Stimulated activated naive CD4-positive, alpha-beta T cell treated with Interleukin-2 at 50 U/mL for 16 hours (primary cell): ENCODE data around the gene UCKL1.
"Not testable (repeated sequence)": the region's sequence is repeated elsewhere in the genome, so short reads cannot be mapped to it uniquely, and the experiment has no call there.

Experiments used
- DNase-seq: peaks from one replicate; lab custom pipeline; 2025; lab: John Stamatoyannopoulos, UW

The UCKL1 gene

DNA sequence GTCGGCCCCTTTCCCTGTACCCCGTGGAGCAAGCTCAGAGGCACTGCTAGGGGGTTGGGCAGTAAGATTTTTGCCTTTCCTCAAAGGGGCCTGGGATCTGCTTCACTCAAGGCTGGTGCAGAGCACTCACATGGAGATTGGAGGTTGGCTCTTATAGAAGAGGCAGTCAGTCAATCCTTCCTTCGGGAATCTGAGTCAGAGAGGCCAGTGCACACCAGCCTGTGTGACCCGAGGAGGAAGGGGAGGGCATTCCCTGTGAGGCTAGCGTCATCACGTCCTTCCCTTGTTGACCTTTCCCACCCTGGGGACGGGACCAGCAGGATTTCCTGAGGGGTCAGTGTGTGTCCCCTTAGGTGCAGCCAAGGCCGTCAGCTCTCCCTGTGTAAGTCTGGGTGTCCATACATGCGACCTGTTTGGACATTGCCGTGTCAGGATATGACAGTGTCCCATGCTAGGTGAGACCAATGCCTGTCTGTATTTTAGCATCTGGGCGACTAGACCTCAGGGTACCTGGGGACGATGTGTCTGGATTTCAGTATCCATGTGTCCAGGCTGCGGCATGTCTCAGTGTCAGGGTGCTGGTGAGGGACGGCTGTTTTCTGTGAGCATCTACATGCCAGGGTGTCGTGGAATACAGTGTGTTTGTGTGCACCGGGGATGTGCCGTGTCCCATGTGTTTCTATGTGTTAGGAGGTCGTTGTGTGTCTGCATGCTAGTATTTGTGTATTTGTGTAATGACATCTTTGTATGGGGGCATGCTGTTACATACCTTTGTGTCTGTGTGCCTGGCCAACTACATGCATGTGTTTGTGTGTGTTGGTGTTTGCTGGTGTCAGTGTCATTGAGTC, 16.3 kb upstream of the UCKL1 start:
- DNase-seq = no peak

DNA sequence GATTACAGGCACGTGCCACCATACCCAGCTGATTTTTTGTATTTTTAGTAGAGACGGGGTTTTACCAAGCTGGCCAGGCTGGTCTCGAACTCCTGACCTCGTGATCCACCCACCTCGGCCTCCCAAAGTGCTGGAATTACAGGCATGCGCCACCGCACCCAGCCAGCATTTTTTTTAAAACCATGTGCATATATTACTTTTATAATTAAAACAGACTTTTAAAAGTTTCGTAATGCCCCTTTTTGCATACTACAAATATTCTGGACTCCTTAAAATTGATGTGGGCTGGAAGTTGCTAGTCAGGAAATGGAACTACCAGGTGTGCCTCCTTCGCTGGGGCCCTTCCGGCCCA, 15.7 kb upstream of the UCKL1 start:
- DNase-seq = not testable (repeated sequence)

DNA sequence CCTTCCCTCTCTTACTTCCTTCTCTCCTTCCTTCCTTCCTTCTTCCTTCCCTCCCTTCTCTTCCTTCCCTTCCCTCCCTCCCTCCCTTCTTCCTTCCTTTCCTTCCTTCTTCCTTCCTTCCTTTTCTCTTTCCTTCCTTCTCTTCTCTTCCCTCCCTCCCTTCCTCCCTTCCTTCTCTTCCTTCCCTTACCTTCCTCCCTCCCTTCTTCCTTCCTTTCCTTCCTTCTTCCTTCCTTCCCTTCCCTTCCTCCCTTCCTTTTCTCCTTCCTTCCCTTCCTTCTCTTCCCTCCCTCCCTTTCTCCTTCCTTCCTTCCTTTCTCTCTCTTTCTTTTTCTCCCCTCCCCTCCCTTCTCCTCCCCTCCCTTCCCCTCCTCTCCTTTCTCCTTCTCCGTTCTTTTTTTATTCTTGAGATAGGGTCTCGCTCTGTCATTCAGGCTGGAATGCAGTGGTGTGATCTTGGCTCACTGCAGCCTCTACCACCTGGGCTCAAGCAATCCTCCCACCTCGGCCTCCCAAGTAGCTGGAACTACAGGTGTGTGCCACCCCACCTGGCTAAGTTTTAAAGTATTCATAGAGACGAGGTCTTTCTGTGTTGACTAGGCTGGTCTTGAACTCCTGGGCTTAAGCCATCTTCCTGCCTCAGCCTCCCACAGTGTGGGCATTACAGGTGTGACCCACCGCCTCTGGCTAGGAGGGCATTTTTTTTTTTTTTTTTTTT, 14.7 kb upstream of the UCKL1 start:
- DNase-seq = no peak

DNA sequence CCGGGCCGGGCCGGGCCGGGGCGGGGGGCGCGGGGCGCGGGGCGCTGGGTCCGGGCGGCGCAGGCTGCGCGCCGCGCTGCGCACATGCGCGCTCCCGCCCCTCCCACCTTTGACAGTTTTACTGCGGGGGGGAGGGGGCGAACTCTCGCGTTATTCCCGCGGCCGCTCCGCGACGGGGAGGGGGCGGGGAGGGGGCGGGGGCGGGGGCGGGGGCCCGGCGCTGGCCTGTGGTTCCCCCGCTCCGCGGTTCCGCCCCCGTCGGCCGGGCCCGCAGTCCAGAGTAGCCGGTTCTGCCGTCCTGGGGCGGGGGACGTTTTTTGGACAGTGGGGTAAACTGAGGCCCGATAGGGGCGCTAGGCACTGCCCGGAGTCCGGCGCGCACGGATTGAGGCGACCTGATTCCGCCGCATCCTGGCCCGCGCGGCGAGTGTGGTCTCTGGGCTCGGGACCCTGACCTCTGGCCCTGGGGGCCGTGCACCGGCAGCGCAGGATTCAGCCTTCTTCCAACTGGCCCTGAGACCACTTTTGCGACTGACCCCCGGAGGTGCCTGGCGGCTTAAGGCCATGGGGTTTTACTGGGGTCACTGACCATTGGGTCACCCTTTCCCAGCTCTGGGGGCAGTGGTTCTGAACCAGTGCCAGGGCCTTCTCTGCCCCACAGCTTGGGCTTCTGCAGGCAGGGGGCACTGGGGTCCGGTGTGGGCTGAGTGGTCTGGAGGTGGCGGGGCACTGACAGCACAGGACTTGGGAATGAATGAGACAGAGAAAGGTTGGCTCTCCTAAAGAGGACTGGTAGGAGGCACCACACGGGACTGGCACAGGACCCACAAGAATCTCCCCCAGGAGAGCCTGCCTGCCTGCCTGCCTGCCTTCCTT, 13.9 kb upstream of the UCKL1 start, which contains the start of gene ZNF512B:
ZNF512B (minus strand) TSS at position 93 of the 876 bp plus-strand sequence. CDS start 1,980 bp downstream, outside the sequence.
- DNase-seq = peak; percentile 58

DNA sequence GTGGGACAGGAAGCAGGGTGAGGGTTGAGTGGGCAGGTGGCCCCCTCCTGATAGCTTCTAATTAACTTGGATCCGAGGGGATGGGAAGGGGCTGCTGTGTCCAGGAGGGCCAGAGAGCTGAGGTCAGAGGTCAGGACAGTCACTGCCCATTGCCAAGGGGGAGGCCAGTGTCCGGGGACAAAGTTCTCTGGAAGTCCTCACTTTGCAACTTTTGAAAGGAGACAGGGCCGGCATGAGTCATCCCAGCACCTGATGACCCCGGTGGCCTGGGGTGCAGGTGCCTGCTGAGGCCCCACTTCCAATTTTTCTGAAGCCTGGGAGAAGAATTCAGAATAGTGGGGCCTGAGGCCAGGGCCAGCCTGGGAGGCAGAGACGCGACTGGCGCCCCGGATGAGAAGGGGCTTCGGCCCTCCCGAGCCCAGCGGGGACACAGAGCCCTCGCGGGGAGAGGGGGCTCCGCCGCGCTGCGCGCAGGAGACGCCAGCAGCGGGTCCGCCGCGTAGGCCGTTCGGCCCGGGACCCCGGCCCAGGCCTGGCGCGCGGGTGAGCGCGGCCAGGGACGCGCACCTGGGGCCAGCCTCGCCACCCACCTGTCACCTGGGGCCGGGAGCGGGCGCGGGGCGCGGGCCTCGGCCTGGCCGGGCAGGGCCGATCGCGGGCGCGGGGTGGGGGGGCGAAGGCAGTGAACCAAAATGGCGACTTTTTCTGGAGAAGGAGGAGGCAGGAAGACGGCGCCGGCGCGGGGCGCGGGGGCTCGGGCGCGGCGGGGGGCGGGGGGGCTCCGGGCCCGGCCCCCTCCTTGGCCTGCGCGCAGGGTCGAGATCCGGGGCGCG, 12.9 kb upstream of the UCKL1 start:
- DNase-seq = peak; percentile 24

DNA sequence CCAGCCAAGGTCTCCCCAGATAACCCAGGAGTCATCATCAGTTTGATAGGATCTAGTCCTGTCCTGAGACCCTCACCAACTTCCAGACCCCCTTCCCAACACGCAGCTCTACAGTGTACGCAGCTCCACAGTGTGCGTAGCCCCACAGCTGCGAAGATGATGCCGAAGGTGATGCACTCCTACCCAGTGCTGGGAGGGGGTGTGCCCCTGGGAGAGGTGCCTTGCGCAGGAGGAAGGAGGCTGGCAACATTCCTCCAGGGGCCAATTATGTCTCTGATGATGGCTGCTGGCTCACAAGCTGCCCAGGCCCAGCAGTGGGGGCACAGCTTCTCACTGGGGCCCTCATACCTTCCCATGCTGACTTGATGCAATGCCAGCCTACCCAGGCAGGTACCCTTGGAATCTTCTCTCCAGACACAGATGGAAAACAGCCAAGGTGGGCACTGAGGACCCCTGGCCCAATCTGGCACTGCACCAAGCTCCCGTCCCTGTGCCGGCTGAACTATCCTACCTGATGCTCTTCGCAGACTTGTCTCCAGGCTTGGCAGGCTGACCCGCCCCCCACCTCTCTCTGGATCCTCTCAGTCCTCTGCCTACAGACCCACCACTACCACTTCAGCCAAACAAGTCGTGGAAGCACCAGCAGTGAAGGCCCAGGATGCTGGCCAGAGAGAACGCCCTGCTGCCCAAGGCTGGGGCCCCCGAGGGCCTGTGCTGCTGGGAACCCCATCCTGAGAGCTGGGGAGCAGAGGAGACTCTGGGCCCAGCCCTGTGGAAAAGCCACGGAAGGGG, 12.1 kb upstream of the UCKL1 start:
- DNase-seq = no peak

DNA sequence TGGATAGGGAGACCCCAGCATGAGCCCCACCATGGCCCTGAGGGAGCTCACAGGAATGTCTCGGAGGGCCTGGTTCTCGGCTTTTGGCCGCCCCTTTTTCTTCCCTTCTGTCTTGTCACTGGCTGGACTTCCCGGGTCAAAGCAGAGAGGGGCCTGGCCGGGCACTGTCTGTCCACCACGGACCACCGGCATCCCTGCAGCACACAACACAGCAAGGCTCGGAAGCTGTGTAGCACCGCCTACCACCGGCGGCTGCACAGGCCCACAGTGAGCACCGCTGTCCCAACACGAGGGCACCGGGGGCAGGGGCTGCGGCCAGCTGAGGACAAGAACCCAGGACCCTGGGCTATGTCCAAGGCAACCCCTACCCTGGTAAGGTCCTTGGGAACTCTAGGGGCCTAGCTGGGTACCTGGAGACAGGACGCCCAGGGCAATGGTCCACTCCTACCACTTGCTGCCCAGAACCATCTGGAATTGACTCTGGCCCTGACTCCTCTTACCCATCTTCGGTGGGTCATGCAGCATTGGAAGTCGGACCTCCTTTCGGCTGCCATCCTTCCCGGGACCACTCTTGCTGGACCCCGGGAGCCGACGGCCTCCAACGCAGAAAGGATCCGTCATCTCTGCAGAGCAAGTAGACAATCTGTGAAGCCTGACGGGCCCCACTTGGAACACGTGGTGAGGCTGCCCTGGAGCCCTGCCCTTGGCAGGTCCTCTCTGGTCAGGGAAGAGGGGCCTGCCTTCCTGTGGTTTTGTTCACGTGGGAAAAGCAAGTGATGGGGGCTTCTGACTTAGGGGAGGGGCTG, 11.3 kb upstream of the UCKL1 start:
- no peak for DNase-seq

DNA sequence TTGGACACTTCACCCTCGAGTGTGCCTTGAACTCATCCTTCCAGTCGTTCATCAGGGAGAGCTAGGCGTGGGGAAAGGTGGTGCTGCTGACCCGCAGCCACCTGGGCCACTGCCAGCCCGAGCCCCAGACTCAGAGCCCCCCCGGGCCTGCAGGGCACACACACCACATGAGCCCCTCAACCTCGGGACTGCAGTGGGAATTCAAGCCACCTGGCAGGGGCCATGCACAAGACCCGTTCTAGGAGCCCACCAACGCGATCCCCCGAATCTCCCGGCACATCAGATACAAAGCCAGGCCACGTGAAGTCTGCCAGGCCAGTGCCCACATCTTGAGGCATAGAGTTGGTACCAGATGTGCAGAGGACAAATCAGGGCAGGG, 10.7 kb upstream of the UCKL1 start:
- DNase-seq = no peak

DNA sequence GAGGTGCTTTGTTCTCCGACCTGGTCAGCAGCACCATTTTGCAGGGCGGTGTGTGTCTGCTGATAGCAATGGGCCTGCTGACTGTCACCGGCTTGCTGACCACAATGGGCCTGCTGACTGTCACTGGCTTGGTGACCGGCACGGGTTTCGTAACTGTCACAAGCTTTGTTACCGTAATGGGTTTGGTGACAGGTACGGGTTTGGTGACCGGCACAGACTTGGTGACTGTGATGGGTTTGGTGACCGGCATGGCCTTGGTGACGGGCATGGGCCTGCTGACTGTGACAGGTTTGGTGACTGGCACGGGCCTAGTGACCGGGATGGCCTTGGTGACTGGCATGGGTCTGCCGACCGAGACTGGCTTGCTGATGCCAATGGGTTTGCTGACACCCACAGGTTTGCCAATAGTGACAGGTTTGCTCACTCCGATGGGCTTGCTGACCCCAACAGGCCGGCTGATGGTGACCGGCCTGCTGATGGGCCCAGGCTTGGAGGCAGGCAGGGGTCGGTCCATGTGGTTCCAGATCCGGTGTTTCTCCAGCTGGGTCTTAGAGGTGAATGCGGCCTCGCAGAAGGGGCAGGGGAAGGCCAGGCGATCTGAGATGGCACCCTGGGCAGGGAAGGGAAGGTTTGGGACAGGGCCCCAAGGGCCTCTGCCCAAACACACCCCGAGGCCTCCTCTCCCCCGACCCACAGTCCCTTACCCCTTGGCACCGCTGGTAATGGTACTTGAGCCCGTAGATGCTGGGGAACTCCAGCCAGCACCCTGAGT, 10.1 kb upstream of the UCKL1 start:
- DNase-seq = no peak

DNA sequence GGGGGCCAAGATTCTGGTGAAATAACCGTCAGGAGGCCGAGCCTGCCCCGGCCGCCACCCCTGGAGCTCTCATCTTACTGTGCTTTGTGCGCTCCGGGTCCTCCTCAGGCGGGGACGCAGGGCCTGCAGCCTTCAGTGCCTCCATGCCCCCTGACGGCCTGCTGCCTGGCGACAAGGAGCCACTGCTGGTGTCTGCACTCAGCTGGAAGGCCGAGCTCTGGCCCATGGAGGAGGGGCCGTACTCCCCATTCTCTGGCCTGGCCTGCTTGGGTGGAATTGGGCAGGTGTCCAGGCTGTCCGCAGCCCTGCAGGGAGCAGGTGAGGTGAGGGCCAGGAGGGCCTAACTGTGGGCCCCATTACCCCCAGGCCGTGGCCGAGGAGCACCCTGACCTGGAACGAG, 8.2 kb upstream of the UCKL1 start:
- DNase-seq = no peak

DNA sequence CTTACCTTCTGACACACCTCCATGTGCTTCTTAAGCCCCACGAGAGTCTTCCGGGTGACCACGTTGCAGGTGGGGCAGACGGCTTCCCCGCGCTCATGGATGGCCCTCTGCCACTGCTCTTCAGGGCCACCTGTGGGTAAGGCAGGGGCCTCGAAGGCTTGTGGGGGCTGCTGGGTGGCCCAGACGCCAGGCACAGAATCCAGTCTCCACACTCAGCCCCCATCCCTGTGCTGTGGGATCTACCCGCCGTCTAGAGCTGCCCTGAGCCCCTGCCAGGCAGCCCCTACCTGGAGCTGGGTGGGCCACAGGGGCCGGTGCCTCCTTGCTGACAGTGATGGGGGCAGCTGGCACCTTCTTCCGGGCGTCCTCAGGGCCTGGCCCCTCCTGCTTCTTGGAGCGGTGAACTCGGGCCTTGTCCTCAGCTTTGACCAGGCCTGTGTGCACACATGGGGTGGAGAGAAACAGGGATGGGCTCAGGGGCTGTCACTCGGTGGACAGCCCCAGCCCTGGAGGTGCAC, 7.6 kb upstream of the UCKL1 start:
- no peak for DNase-seq

DNA sequence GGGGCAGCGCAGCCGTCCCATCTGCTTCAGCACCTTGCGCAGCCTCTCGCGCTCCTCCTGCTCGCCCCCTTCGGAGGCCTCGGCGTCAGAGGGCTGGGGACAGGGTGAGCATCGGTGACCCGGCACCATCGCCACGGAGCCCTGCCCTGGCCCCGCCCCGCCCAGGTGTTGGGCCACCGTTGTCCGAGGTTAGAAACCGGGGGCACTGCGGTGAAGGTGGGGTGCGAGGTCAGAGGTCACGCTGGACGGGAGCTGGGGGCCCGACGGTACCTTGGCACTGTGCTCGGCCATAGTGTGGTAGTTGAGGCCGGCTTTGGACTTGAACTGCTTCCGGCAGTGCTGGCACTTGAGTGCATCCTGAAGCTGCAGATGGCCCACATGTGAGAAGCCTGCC, 7.1 kb upstream of the UCKL1 start:
- no peak for DNase-seq

DNA sequence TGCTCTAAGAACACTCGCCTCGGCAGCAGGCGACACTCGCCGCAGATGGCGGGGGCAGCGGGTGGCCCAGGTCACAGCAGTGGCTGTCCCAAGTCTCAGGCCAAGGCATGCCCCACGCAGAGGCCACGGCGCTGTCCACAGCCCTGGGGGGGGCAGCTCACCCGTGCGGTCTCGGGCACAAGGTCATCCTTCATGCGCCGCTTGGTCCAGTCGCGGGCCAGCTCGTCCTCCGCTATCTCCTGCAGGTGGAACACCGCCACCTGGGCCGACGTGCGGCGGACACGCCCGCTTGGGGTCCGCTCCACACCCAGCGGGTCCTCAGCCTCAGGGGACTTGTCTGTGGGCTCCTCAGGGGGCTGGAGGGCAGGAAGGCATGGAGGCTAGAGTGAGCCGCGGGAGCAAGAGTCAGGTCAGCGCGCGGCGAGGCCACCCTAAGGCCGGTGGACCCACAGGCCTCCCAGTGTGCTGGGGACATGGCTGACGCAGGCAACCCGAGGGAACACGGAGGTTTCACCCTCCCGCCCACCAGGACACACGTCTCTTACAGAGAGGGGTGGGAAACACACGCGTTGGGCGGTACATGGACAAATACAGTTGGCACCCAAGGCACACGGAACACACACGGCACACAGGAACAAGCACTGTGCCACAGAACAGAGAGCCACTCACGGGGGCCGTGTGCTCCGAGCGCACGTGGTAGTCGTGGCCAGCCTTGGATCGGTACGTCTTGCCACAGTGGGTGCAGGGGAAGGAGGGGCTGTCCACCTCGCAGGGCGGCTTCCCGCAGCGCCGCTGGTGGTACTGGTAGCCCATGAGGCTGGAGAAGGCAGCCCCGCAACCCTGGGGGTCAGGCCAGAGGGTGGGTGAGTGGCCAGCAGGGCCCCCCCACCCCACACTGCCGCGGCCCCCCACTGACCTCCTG, 6.5 kb upstream of the UCKL1 start:
- DNase-seq = no peak

DNA sequence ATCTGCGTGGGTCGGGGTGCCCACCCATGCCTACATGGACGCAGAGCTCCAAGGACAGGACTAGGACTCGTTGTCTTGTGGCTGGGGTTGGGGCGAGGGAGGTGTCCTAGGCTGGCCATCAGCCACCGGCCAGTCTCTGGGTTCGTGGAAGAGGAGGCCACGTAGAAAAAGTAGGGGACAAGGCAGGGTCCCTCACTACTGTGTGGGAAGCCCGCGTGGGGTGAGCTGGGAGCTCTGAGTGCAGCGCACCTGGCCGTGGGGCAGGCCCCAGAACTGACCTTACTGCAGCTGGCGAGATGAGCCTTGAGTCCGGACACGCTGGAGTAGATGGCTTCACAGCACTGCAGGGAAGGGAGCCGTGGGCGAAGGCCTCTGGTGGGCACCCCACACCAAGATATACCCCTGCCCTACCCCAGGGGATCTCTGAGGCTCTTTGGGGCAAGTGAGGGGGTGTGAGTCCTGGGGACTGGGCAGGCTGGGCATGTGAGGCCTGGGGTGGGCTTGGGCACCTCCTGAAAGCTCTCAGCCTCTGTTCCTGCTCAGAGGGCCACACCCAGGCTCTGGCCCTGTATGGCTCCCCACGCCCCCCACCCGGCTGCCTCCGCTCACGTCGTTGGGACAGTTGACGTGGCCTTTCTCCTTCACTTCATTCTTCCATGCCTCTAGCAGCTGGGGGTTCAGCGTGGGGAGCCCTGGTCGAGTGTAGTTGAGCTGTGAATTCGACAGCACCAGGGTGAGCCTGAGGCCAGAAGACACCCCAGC, 5.6 kb upstream of the UCKL1 start:
- DNase-seq = no peak

DNA sequence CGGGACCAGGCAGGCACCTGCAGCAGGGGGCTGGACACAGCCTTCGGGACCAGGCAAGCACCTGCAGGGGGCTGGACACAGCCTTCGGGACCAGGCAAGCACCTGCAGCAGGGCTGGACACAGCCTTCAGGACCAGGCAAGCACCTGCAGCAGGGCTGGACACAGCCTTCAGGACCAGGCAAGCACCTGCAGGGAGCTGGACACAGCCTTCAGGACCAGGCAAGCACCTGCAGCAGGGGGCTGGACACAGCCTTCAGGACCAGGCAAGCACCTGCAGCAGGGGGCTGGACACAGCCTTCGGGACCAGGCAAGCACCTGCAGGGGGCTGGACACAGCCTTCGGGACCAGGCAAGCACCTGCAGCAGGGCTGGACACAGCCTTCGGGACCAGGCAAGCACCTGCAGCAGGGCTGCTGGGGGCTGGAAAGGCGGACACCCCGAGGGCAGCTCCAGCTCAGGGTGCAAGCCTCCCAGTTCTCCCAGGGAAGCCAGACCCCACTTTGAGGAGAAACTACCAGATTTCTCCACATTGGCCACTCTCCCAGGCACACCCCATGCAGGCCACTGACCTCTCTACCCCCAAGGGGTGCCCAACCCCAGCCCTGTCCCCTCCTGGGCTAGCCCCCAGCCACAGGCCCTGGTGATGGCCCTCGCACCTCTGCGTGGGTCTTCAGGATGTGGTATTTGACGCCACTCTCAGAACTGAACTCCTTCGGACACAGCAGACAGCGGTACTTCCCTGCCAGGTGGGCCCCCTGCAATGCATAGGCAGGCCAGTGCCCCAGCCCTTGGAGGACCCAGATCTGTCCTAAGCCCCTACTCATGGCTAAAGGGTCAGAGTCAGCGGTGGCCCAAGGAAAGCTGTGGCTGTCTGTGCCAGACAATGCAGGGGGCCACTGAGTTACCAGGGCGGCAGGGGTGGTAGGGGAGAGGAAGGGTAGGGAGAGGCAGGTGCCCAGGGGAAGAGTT, 4.7 kb upstream of the UCKL1 start:
- DNase-seq = not testable (repeated sequence)

DNA sequence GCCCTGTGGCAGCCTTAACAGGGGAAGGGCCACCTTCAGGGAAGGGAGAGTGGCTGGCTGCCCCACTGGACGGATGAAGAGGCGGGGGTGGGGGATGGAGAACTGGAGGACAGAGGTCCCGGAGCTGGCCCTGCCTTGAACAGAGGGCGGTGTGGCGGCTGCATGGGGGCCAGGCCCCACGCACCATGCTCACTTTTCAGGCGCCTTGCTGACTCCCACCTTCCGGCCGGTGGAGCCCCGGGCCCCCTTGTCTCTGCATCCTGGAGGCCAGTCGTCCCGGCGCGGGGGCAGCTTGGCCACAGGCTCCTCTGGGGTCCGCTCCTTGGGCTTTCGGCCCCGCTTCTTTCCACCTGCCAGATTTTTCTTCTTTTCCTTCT, 3.5 kb upstream of the UCKL1 start:
- no peak for DNase-seq
